Measurements from ENCODE around the gene SIRT2.

The SIRT2 gene

GRCh38 chr19:38869836-38870607 lies 29.4 kb downstream of the SIRT2 start:
- Histone ChIP-seq H3K4me2 (ENCODE audit: low read depth, low read length, poor library complexity, severe bottlenecking) (peak overlapping the region; percentile 72), H4K20me1 (ENCODE audit: insufficient read depth, low read length, poor library complexity, severe bottlenecking) (no peaks in the 10 kb centered on the region), H3K9me3 (ENCODE audit: insufficient read depth, low read depth, low read length) (no peaks in the 10 kb centered on the region), H3F3A (ENCODE audit: low read depth) (no peaks in the 10 kb centered on the region), H3K4me3 (ENCODE audit: low read length, poor library complexity, severe bottlenecking) (peak overlapping the region; percentile 68), H3K79me2 (ENCODE audit: insufficient read depth, low read length) (no peaks in the 10 kb centered on the region), H3K9ac (ENCODE audit: low read depth, low read length, poor library complexity, severe bottlenecking) (peak overlapping the region; percentile 64), H3K27me3 (ENCODE audit: insufficient read depth, low read length, poor library complexity, severe bottlenecking) (no peaks in the 10 kb centered on the region), H3K9me2 (replicated peaks; ENCODE audit: low read depth, low read length) (no peaks in the 10 kb centered on the region), H2AFZ (ENCODE audit: low read length) (0 out of 2 replicates have a peak overlapping the region, but pooled peaks have one; percentile 56), H3K36me3 (ENCODE audit: insufficient read depth, low read length) (no peaks in the 10 kb centered on the region), H3K4me1 (ENCODE audit: insufficient read depth, low read length, poor library complexity, severe bottlenecking) (peaks cover 5% of the 10 kb centered on the region)
- TF ChIP-seq EZH2phosphoT487 (IDR thresholded peaks at IDR 0.05; ENCODE audit: borderline replicate concordance) (no peak), CTCF (conservative IDR thresholded peaks at IDR 0.05; ENCODE audit: low read length) (peak; percentile 56)

- Histone ChIP-seq H3K4me2 (ENCODE audit: low read depth, low read length, poor library complexity, severe bottlenecking) (peak overlapping the region; percentile 72), H3K36me3 (ENCODE audit: insufficient read depth, low read length) (no peaks in the 10 kb centered on the region), H3K9me3 (ENCODE audit: insufficient read depth, low read depth, low read length) (no peaks in the 10 kb centered on the region), H3K4me3 (ENCODE audit: low read length, poor library complexity, severe bottlenecking) (peak overlapping the region; percentile 68), H4K20me1 (ENCODE audit: insufficient read depth, low read length, poor library complexity, severe bottlenecking) (no peaks in the 10 kb centered on the region), H3K9ac (ENCODE audit: low read depth, low read length, poor library complexity, severe bottlenecking) (peak overlapping the region; percentile 64), H2AFZ (ENCODE audit: low read length) (0 out of 2 replicates have a peak overlapping the region, but pooled peaks have one; percentile 56), H3K27me3 (ENCODE audit: insufficient read depth, low read length, poor library complexity, severe bottlenecking) (no peaks in the 10 kb centered on the region), H3K79me2 (ENCODE audit: insufficient read depth, low read length) (no peaks in the 10 kb centered on the region), H3K9me2 (replicated peaks; ENCODE audit: low read depth, low read length) (no peaks in the 10 kb centered on the region), H3K4me1 (ENCODE audit: insufficient read depth, low read length, poor library complexity, severe bottlenecking) (peaks cover 12% of the 10 kb centered on the region), H3F3A (ENCODE audit: low read depth) (no peaks in the 10 kb centered on the region)
- TF ChIP-seq CTCF (conservative IDR thresholded peaks at IDR 0.05; ENCODE audit: low read length): no peak
- TF ChIP-seq EZH2phosphoT487 (IDR thresholded peaks at IDR 0.05; ENCODE audit: borderline replicate concordance): no peak
Observed at GRCh38 chr19:38869160-38869835, 30.1 kb downstream of the SIRT2 start.

- Histone ChIP-seq H3K4me2 (ENCODE audit: low read depth, low read length, poor library complexity, severe bottlenecking) (no peak overlapping the region), H3K4me3 (ENCODE audit: low read length, poor library complexity, severe bottlenecking) (no peak overlapping the region), H3K27me3 (ENCODE audit: insufficient read depth, low read length, poor library complexity, severe bottlenecking) (no peaks in the 10 kb centered on the region), H3K9ac (ENCODE audit: low read depth, low read length, poor library complexity, severe bottlenecking) (peak overlapping the region; percentile 64), H3K36me3 (ENCODE audit: insufficient read depth, low read length) (no peaks in the 10 kb centered on the region), H2AFZ (ENCODE audit: low read length) (no peak overlapping the region), H4K20me1 (ENCODE audit: insufficient read depth, low read length, poor library complexity, severe bottlenecking) (no peaks in the 10 kb centered on the region), H3K9me2 (replicated peaks; ENCODE audit: low read depth, low read length) (no peaks in the 10 kb centered on the region), H3K79me2 (ENCODE audit: insufficient read depth, low read length) (no peaks in the 10 kb centered on the region), H3K4me1 (ENCODE audit: insufficient read depth, low read length, poor library complexity, severe bottlenecking) (peaks cover 13% of the 10 kb centered on the region), H3F3A (ENCODE audit: low read depth) (no peaks in the 10 kb centered on the region), H3K9me3 (ENCODE audit: insufficient read depth, low read depth, low read length) (no peaks in the 10 kb centered on the region)
- TF ChIP-seq EZH2phosphoT487 (IDR thresholded peaks at IDR 0.05; ENCODE audit: borderline replicate concordance) (no peak), CTCF (conservative IDR thresholded peaks at IDR 0.05; ENCODE audit: low read length) (no peak)
Observed at GRCh38 chr19:38868551-38868950, 30.9 kb downstream of the SIRT2 start.

Measured in Loucy (cell line).